Tibial nerve (tissue), 4 donors: ENCODE results near the gene ARPC1B.

Experiments
- EP300 ChIP-seq, 2 donors: sonication (generic); formaldehyde crosslinking; IDR thresholded peaks; one replicate each; pipeline ENCODE4 v1.6.1; 2017; ENCODE audit warnings: antibody characterized with exemption in 2 of 2, mild to moderate bottlenecking in 1 of 2
- POLR2A ChIP-seq, 2 donors: fragments of 450-650 bp; IDR thresholded peaks; one replicate each; pipeline ENCODE4 v1.6.1; 2017; ENCODE audit warnings: antibody characterized with exemption in 2 of 2, mild to moderate bottlenecking in 2 of 2, moderate library complexity in 2 of 2
- TF ChIP-seq, protein P1 (sequence below), 5 experiments: fragments of 200-600 bp in 3 of 5; fragments of 450-650 bp in 2 of 5; sonication (generic) in 3 of 5; IDR thresholded peaks; one replicate each; pipeline ENCODE4 v1.5.1; 2016 to 2019; ENCODE audit warnings: antibody characterized with exemption in 5 of 5, mild to moderate bottlenecking in 3 of 5, moderate library complexity in 2 of 5

DNA sequence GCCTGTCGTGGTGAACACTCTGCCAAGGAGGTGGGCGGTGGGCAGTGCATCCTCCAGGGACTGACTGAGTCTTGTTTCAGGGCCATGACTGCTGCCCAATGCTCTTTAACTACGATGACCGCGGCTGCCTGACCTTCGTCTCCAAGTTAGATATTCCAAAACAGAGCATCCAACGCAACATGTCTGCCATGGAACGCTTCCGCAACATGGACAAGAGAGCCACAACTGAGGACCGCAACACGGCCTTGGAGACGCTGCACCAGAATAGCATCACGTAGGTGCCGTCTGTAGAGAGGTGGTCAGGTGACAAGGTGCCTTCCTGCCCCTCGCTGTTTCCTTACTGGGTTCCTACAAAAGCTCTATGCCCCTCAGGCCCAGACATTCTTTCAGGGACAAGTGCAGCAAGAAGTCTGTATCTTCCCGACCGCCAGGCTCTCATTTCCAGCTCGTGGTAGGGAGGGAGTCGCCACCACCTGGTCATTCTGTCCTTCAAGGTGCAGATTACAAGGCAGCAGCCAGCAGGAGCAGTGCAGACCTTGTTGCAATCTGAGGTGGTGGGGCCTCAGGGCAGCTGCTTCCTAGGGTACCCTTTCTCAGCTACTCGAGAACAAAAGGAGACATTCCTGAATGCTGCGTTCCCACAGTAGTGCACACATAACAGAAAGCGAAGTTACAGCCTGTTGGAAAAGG is 14.9 kb upstream of the ARPC1B start:
- TF ChIP-seq, protein P1, sequence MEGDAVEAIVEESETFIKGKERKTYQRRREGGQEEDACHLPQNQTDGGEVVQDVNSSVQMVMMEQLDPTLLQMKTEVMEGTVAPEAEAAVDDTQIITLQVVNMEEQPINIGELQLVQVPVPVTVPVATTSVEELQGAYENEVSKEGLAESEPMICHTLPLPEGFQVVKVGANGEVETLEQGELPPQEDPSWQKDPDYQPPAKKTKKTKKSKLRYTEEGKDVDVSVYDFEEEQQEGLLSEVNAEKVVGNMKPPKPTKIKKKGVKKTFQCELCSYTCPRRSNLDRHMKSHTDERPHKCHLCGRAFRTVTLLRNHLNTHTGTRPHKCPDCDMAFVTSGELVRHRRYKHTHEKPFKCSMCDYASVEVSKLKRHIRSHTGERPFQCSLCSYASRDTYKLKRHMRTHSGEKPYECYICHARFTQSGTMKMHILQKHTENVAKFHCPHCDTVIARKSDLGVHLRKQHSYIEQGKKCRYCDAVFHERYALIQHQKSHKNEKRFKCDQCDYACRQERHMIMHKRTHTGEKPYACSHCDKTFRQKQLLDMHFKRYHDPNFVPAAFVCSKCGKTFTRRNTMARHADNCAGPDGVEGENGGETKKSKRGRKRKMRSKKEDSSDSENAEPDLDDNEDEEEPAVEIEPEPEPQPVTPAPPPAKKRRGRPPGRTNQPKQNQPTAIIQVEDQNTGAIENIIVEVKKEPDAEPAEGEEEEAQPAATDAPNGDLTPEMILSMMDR (IDR thresholded peaks at IDR 0.05) = no peak
- no peak for TF ChIP-seq POLR2A (IDR thresholded peaks at IDR 0.05)
- TF ChIP-seq EP300 (IDR thresholded peaks at IDR 0.05) = no peak
